GM13976 (cell line): ENCODE results near the gene PRRC2C.

Source experiments
- DNase-seq: peaks from one replicate; pipeline ENCODE4 v3.0.0; 2012; ENCODE audit warnings: low spot score
- CTCF ChIP-seq: IDR thresholded peaks from 2 replicates; pipeline ENCODE4 v1.5.1; 2012; ENCODE audit warnings: borderline replicate concordance, mild to moderate bottlenecking; ENCODE audit not compliant: insufficient read depth; ENCODE audit errors: extremely low read depth, missing control alignments, control extremely low read depth
- in situ Hi-C: fragments of 300-500 bp; cut with MboI; formaldehyde crosslinking; loops from one replicate; pipeline ENCODE4 v1.12.0; 2022; ENCODE audit warnings: low sequenced_read_pairs, mixed read lengths, inconsistent platforms; ENCODE audit not compliant: unreplicated experiment

The PRRC2C gene

GRCh38 chr1:171576144-171576543 is 90.8 kb downstream of the PRRC2C start:
- no peak for DNase-seq
- in situ Hi-C loops = no loop called here
- TF ChIP-seq CTCF = no peak

- in situ Hi-C loops = no loop called here
- TF ChIP-seq CTCF = no peak
- no peak for DNase-seq
Observed at GRCh38 chr1:171581226-171581625, 95.9 kb downstream of the PRRC2C start.

- in situ Hi-C loops = no loop called here
- DNase-seq = no peak
- no peak for TF ChIP-seq CTCF
Observed at GRCh38 chr1:171581766-171582165, 96.4 kb downstream of the PRRC2C start.

- no peak for TF ChIP-seq CTCF
- DNase-seq = no peak
- in situ Hi-C loops = no loop called here
Observed at GRCh38 chr1:171582589-171582988, 97.3 kb downstream of the PRRC2C start.

- in situ Hi-C loops = no loop called here
- no peak for TF ChIP-seq CTCF
- DNase-seq = no peak
Observed at GRCh38 chr1:171583591-171584201, 98.4 kb downstream of the PRRC2C start.

GRCh38 chr1:171585715-171586114 is 100.4 kb downstream of the PRRC2C start:
- TF ChIP-seq CTCF = no peak
- in situ Hi-C loops = no loop called here
- no peak for DNase-seq
